ENCODE measurements around the gene POLR1A. TPM values are rescaled to one million over a fixed set of nuclear protein-coding genes. Genes with fewer than 3 reads are reported as not detected.

The POLR1A gene
- total and polyA plus RNA-seq, 2 of the 8 experiments (the other 6 are each of a cell fraction or from before 2014, with no cell fraction given): 8.9 to 58.1 TPM

- no peak overlapping the region for H2AK5ac ChIP-seq (ENCODE audit: low read depth, low read length)
- no peak overlapping the region for H4K5ac ChIP-seq (ENCODE audit: insufficient read length, low read depth, low read length)
- H3K4me3 ChIP-seq (ENCODE audit: extremely low read depth in 1 of 4, insufficient read depth in 2 of 4, low read depth in 3 of 4, low read length in 4 of 4): no peak overlapping the region
- no peak overlapping the region for H3K4ac ChIP-seq (replicated peaks; ENCODE audit: insufficient read length, low read depth, low read length)
- H3K23ac ChIP-seq (ENCODE audit: insufficient read length): no peak overlapping the region
- H3K36me3 ChIP-seq (ENCODE audit: control insufficient read depth in 2 of 4, insufficient read depth in 4 of 4, low read length in 3 of 4): peaks cover 51 to 100% (median 94%) of the 10 kb centered on the region in 4 experiments
- H3K4me1 ChIP-seq (replicated peaks in 1 of 4; ENCODE audit: control insufficient read depth in 3 of 4, insufficient read depth in 4 of 4, low read length in 3 of 4): no peaks in the 10 kb centered on the region
- H4K20me1 ChIP-seq (replicated peaks in 1 of 2; ENCODE audit: control insufficient read depth in 1 of 2, insufficient read depth in 2 of 2, low read length in 2 of 2): peaks cover 0 to 8% of the 10 kb centered on the region in 2 experiments
- no peaks in the 10 kb centered on the region for H3K23me2 ChIP-seq (ENCODE audit: low read depth, low read length)
- no peak overlapping the region for H3K4me2 ChIP-seq (ENCODE audit: insufficient read depth in 1 of 2, low read depth in 2 of 2, low read length in 2 of 2)
- H3K18ac ChIP-seq (ENCODE audit: extremely low read depth, low read length): no peak overlapping the region
- no peak overlapping the region for H3K27ac ChIP-seq (ENCODE audit: low read depth, low read length)
- no peak overlapping the region for H2BK120ac ChIP-seq (replicated peaks; ENCODE audit: low read depth, low read length)
- H3K9me3 ChIP-seq (ENCODE audit: insufficient read depth in 2 of 2, low read depth in 1 of 2, low read length in 1 of 2): no peaks in the 10 kb centered on the region
- no peak overlapping the region for H2AFZ ChIP-seq (ENCODE audit: low read length)
- no peak overlapping the region for H2BK15ac ChIP-seq (ENCODE audit: low read length)
- no peaks in the 10 kb centered on the region for H3K79me1 ChIP-seq (ENCODE audit: low read depth, low read length)
- TF ChIP-seq SAP30 (IDR thresholded peaks at IDR 0.05; ENCODE audit: insufficient read depth, insufficient replicate concordance, low read length): no peak
- ChIA-PET POLR2A (ENCODE audit: partially characterized antibody) (interaction anchor here (0.5 to 4.1 kb wide), 7 partner anchors 9 to 29 kb away, joined by 3 to 24 read pairs (median 6); partner anchors contain the start of genes POLR1A and PTCD3), CTCF (ENCODE audit: partially characterized antibody) (interaction anchor here (0.5 to 1.4 kb wide), 2 partner anchors 8 to 795 kb away, joined by 3 to 4 read pairs; no protein-coding TSS in a partner anchor)
- H3K14ac ChIP-seq (ENCODE audit: insufficient read length): no peak overlapping the region
- no peak overlapping the region for H2BK5ac ChIP-seq (ENCODE audit: low read depth, low read length)
- H4K91ac ChIP-seq (replicated peaks; ENCODE audit: insufficient read length, low read length): no peak overlapping the region
- DNase-seq (ENCODE audit: low read depth in 1 of 2, low spot score in 2 of 2) (no peak), FAIRE-seq (no peak)
- no peak overlapping the region for H3K56ac ChIP-seq (replicated peaks; ENCODE audit: insufficient read length, low read depth, low read length)
- no peaks in the 10 kb centered on the region for H3K27me3 ChIP-seq (replicated peaks in 1 of 4; ENCODE audit: control insufficient read depth in 3 of 4, extremely low read depth in 1 of 4, insufficient read depth in 3 of 4, low read length in 3 of 4)
- no peak overlapping the region for H4K8ac ChIP-seq (ENCODE audit: extremely low read depth, insufficient read depth, low read length)
- H2BK20ac ChIP-seq (ENCODE audit: low read length): no peak overlapping the region
- H3K9ac ChIP-seq (replicated peaks in 1 of 4; ENCODE audit: extremely low read depth in 1 of 4, low read depth in 3 of 4, low read length in 3 of 4): no peak overlapping the region
- 92% methylated on average over 4 of the region's 4 CpGs; no CpG with 5 or more reads in 1 of the 2 experiments for WGBS, 2 experiments (ENCODE audit: extremely low coverage in 1 of 2, insufficient coverage in 1 of 2, insufficient read length in 1 of 2, insufficient replicate concordance in 2 of 2, low coverage in 1 of 2, low lambda C conversion rate in 2 of 2, missing lambda C conversion rate in 1 of 2)
- H2BK12ac ChIP-seq (ENCODE audit: low read depth, low read length): no peak overlapping the region
- no peaks in the 10 kb centered on the region for H3K79me2 ChIP-seq (ENCODE audit: control insufficient read depth in 1 of 2, insufficient read depth in 2 of 2, low read length in 2 of 2)
Measured at GRCh38 chr2:86134709-86135108, 29.0 kb upstream of the POLR1A start.

Measured in H1 (cell line).